22Rv1 (cell line): ENCODE data around the gene GALNT16.

ENCODE experiments used
- H3K27ac ChIP-seq: fragments of 450-650 bp; 2 replicates; pipeline ENCODE4 v1.5.1; 2017
- ZFX ChIP-seq: fragments of 450-650 bp; IDR thresholded peaks from 2 replicates; pipeline ENCODE4 v1.6.1; 2017; ENCODE audit warnings: antibody characterized with exemption, borderline replicate concordance
- TF ChIP-seq, protein P1 (sequence below): fragments of 450-650 bp; IDR thresholded peaks from 2 replicates; pipeline ENCODE4 v1.5.1; 2017; ENCODE audit warnings: mild to moderate bottlenecking

Gene GALNT16

GRCh38 chr14:69353168-69353567 is 93.2 kb downstream of the GALNT16 start:
- no peak overlapping the region for H3K27ac ChIP-seq
- TF ChIP-seq, protein P1, sequence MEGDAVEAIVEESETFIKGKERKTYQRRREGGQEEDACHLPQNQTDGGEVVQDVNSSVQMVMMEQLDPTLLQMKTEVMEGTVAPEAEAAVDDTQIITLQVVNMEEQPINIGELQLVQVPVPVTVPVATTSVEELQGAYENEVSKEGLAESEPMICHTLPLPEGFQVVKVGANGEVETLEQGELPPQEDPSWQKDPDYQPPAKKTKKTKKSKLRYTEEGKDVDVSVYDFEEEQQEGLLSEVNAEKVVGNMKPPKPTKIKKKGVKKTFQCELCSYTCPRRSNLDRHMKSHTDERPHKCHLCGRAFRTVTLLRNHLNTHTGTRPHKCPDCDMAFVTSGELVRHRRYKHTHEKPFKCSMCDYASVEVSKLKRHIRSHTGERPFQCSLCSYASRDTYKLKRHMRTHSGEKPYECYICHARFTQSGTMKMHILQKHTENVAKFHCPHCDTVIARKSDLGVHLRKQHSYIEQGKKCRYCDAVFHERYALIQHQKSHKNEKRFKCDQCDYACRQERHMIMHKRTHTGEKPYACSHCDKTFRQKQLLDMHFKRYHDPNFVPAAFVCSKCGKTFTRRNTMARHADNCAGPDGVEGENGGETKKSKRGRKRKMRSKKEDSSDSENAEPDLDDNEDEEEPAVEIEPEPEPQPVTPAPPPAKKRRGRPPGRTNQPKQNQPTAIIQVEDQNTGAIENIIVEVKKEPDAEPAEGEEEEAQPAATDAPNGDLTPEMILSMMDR = no peak
- no peak for TF ChIP-seq ZFX

- H3K27ac ChIP-seq = no peak overlapping the region
- TF ChIP-seq ZFX = no peak
- TF ChIP-seq, protein P1 = no peak
These were observed 94.6 kb downstream of the GALNT16 start for GRCh38 chr14:69354383-69355153.

- no peak overlapping the region for H3K27ac ChIP-seq
- TF ChIP-seq ZFX = no peak
- TF ChIP-seq, protein P1 = no peak
These were observed 95.2 kb downstream of the GALNT16 start for GRCh38 chr14:69355154-69355597.

GRCh38 chr14:69355607-69356281 is 95.8 kb downstream of the GALNT16 start:
- H3K27ac ChIP-seq = no peak overlapping the region
- TF ChIP-seq, protein P1 = no peak
- TF ChIP-seq ZFX = no peak

DNA sequence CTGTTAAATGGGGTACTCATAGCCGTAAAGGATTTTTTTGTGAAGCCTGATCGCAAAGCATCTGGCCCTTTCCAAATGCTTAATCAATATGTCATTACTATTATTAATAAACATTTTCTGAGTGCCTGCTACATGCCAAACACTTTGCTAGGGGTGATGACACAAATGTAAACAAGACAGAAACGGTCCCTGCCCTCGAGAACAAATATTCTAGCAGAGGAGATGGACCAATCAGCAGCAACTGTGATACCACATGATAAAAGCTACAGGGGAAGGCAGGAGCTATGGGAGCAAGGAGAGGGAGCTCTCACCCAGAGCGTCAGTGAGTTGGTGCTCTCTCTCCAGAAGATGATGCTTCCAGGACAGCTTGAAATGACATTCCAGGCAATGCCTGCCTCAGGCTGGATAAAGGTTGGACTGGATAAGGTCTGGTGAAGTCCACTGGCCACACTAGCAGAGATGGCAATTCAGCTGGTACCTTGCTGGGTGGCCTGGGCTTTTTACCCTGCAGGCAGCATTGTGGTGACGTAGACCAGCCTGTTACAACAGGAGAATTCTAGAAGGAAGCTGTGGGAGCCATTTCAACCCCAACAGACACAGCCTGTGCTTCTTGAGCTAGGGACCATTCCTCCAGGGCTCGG is 97.1 kb downstream of the GALNT16 start:
- peak overlapping the region; percentile 55 for H3K27ac ChIP-seq
- TF ChIP-seq ZFX = no peak
- TF ChIP-seq, protein P1 = no peak

GRCh38 chr14:69357544-69358200 is 97.7 kb downstream of the GALNT16 start:
- H3K27ac ChIP-seq = peak overlapping the region; percentile 55

More at GRCh38 chr14:69357544-69358200, 97.7 kb downstream of the GALNT16 start:
- no peak for TF ChIP-seq ZFX
- TF ChIP-seq, protein P1 = no peak
